HG03066 (cell line): ENCODE measurements around the gene C14orf180.
"Not testable (repeated sequence)": the region's sequence is repeated elsewhere in the genome, so short reads cannot be mapped to it uniquely, and the experiment has no call there.

Experiments
- ATAC-seq: cut with Tn5 transposase; IDR thresholded peaks from one replicate; pipeline ENCODE4 v1.9.1; 2021; ENCODE audit warnings: low read depth; ENCODE audit not compliant: unreplicated experiment

The C14orf180 gene

GRCh38 chr14:104602933-104603325 lies 23.4 kb downstream of the C14orf180 start:
- no peak for ATAC-seq

DNA sequence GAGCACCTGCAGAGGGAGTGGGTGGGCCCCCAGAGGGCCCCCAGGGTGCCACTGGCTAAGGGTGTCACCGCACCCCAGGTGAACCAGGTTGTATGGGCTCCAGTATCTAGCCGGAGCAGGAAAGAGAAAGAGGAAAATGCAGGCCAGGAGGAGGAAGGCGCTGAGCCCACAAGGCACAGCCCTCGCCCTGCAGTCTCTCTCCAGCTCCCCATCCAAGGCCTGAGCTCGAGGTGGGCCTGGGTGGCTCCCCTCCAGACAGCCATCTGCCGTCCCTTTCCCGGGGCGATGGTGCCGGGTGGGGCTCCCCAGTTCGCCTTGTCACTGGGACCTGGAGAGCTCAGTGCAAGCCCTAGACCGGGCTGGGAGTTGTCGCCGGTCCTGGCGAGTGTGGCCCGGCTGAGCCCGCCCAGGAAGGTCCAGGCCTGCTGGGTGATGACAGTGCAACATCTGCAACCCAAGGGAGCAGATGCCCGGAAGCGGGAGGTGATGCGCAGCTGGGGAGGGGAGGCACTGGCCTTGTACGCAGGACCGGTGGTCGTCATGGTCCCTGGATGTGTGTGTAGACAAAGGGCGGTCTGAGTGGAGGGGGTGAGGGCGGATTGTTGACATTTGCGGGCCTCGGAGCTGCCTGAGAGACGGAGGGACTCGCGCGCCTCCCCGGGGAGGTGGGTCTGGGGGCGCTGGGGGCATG lies 24.3 kb downstream of the C14orf180 start:
- ATAC-seq, result no peak

GRCh38 chr14:104604458-104605449 lies 25.2 kb downstream of the C14orf180 start, which contains the start of gene TMEM179:
TMEM179 (minus strand) TSS chr14:104604772; CDS start chr14:104604741, 31 bp downstream.
- ATAC-seq, result no peak

DNA sequence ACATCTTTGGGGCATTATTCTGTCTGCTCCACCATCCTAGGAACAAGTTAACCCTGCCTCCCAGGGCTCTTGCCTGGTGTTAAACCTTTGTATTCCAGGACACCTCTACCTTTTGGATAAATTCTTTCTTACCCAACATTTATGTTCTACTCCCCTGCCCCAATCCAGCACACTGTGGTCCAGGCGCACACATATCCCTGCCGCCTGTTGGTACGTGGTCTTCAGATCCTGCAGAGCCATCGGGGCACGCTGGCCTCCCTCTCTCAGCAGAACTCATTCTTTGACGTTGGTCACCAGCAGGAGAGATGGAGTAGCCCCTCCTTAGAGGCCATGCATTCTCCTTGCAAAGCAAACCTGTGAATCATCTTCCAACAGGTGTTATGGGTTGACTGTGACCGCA lies 30.1 kb downstream of the C14orf180 start:
- no peak for ATAC-seq

GRCh38 chr14:104610749-104611310 lies 31.3 kb downstream of the C14orf180 start:
- ATAC-seq, result no peak

- ATAC-seq, result no peak
Measured at GRCh38 chr14:104611881-104612280, 32.3 kb downstream of the C14orf180 start.

GRCh38 chr14:104614126-104614812 lies 34.7 kb downstream of the C14orf180 start:
- no peak for ATAC-seq

GRCh38 chr14:104624939-104625338 lies 45.4 kb downstream of the C14orf180 start:
- ATAC-seq, result no peak

- ATAC-seq, result no peak
Measured at GRCh38 chr14:104632781-104633180, 53.2 kb downstream of the C14orf180 start.

- ATAC-seq, result no peak
Measured at GRCh38 chr14:104633276-104634137, 53.9 kb downstream of the C14orf180 start.

DNA sequence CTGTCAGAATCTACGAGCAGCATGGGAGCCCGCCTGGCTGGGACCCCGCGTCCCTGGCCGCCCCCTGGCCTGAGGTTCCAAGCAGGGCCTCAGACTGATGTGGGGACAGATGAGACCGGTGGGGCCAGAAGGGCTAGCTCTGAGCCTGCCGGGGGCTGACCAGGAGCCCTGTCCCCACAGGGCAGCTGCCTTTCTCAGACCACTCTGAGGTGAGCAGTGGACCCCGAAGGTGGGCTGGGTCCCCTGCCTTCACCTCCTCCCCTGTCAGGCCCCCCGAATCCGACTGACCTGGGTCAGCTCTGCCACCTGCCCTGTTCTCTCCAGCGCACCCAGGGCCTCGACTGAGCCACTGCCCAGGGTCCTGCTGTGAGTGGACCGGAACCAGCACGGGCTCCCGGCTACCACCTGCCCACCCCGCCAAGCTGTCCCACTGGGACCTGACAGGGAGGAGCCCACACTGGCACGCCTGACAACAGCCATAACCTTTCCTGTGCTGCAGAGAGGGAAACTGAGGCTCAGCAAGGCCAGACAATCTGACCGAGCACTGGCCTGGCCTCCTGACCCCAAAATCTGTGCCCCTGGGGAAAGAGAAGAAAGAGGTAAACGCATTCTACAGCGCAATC lies 54.7 kb downstream of the C14orf180 start:
- ATAC-seq, result no peak

GRCh38 chr14:104634886-104635570 lies 55.5 kb downstream of the C14orf180 start:
- no peak for ATAC-seq

DNA sequence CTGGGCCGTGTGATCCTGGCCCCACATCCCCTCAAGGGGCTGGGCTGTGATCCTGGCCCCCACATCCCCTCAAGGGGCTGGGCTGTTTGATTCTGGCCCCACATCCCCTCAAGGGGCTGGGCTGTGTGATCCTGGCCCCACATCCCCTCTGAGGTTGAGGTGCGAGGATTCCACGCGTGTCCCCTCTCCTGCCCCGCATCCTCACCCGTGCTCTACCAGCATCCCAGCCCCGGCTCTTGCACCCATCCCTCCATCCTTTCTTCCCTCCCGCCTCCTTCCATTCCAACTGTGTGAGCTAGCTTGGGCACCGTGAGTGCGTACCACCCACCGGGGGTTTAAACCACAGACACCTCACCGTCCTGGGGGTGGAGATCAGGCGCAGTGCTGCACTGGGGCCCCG lies 56.2 kb downstream of the C14orf180 start:
- ATAC-seq, result no peak

DNA sequence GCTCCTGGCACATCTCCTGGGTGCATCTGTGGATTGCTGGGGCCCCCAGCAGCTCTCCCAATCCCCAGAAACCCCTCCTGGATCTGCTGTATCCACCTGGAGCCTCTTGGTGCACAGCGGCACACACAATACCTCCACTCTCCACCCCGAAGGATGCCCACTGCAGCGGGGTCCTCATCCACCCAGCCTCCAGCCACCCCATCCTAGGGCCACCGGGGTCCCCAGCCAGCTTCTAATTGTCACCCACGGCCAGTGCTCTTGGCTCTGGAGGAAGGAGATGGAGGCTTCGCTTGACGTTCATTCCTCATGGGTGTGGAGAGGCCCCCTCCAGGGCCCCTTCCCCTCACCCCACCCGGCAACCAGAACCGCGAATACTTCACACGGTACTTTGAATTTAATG lies 56.6 kb downstream of the C14orf180 start:
- no peak for ATAC-seq

GRCh38 chr14:104636846-104637545 lies 57.4 kb downstream of the C14orf180 start:
- not testable (repeated sequence) for ATAC-seq

DNA sequence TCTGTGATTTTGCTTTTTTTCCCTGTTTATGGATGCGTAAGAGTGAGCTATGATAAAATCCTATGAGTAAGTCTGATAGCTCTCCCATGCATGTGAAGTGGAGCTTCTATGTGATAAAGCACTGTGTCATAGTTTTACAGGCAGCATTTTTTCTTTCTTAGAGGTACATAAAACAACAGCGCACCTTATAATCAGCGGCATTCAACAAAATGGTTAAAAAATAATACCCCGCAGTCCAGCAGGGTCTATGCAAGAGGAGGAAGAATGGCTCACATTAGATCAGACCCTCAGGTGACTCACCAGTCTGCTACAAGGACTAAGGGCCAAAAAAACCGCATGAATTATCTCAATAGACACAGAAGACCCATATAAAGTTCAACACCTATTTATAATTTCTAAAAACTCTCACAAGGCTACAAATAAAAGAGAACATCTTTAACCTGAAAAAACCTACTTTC lies 58.0 kb downstream of the C14orf180 start:
- ATAC-seq, result no peak

GRCh38 chr14:104638190-104638589 lies 58.6 kb downstream of the C14orf180 start:
- no peak for ATAC-seq

DNA sequence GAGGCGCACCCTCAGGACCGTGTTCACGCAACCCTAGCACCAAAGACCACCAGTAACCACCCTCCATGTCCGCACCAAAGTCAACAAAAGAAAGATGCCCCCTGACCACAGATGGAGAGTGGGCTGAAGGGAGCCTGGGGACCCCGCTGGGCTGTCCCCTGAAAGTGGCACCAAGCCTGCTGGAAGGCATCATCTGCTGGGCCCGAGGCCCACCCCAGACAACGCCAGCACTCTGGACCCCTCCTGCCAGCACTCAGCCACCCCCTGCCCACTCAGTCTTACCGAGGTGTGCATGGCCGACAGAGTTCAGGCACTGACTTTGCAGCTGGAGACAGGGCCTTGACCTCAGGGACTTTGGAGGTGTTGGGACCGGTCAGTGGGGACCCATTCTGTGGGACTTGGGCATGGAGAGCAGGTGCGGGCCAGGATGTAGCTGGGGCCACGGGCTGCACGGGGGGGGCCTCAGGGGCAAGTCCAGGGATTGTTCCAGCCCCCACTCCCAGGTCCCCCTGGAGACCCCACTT lies 59.4 kb downstream of the C14orf180 start:
- no peak for ATAC-seq
